DND-41 (cell line): ENCODE results near the gene PARL.

Experiments used
- ATAC-seq: fragments of 200-7000 bp; cut with Tn5 transposase; 3 replicates; pipeline ENCODE4 v1.9.1; 2021; ENCODE audit warnings: low read depth; ENCODE audit not compliant: insufficient read depth
- DNase-seq: peaks from one replicate; pipeline ENCODE4 v3.0.0-alpha.2; 2020
- H2AFZ ChIP-seq: 2 replicates; pipeline ENCODE4 v1.6.0; 2012; ENCODE audit warnings: low read depth, low read length
- H3K27ac ChIP-seq: 2 replicates; pipeline ENCODE4 v1.5.1; 2012; ENCODE audit warnings: low read length, inconsistent platforms
- H3K27me3 ChIP-seq: fragments of 200-600 bp; sonication (generic); 2 replicates; pipeline ENCODE4 v1.6.0; 2012; ENCODE audit warnings: low read length, mild to moderate bottlenecking, inconsistent platforms; ENCODE audit not compliant: insufficient read depth, poor library complexity
- H3K36me3 ChIP-seq: 2 replicates; pipeline ENCODE4 v1.5.1; 2012; ENCODE audit warnings: low read length, inconsistent platforms; ENCODE audit not compliant: insufficient read depth
- H3K4me1 ChIP-seq: 2 replicates; pipeline ENCODE4 v1.5.1; 2012; ENCODE audit warnings: mild to moderate bottlenecking, low read length; ENCODE audit not compliant: insufficient read depth
- H3K4me2 ChIP-seq: 2 replicates; pipeline ENCODE4 v1.6.0; 2012; ENCODE audit warnings: mild to moderate bottlenecking, moderate library complexity, low read length, inconsistent platforms; ENCODE audit not compliant: insufficient read depth
- H3K4me3 ChIP-seq, 2 experiments: fragments of 200-600 bp in 1 of 2; shearing (Covaris generic) in 1 of 2; 2 replicates each; pipeline ENCODE4 v1.5.1; 2012 to 2016; ENCODE audit warnings: inconsistent platforms in 2 of 2, low read length in 2 of 2, mild to moderate bottlenecking in 2 of 2, low read depth in 1 of 2, moderate library complexity in 1 of 2
- H3K79me2 ChIP-seq: 2 replicates; pipeline ENCODE4 v1.6.0; 2012; ENCODE audit warnings: low read length, inconsistent platforms; ENCODE audit not compliant: insufficient read depth
- H3K9ac ChIP-seq: 2 replicates; pipeline ENCODE4 v1.6.0; 2012; ENCODE audit warnings: low read depth, mild to moderate bottlenecking, inconsistent platforms, low read length, moderate library complexity
- H3K9me3 ChIP-seq: 2 replicates; pipeline ENCODE4 v1.5.1; 2012; ENCODE audit warnings: low read length, moderate library complexity, mild to moderate bottlenecking, inconsistent platforms; ENCODE audit not compliant: insufficient read depth, severe bottlenecking
- H4K20me1 ChIP-seq: 2 replicates; pipeline ENCODE4 v1.6.0; 2012; ENCODE audit warnings: low read length; ENCODE audit not compliant: insufficient read depth
- CTCF ChIP-seq: IDR thresholded peaks from 2 replicates; pipeline ENCODE4 v1.5.1; 2012; ENCODE audit warnings: borderline replicate concordance, low read length, moderate library complexity, mild to moderate bottlenecking; ENCODE audit not compliant: poor library complexity, severe bottlenecking; ENCODE audit errors: extremely low read depth
- EZH2 ChIP-seq: IDR thresholded peaks from 3 replicates; pipeline ENCODE4 v1.6.1; 2012; ENCODE audit warnings: borderline replicate concordance, low read depth, mild to moderate bottlenecking, moderate library complexity, low read length, inconsistent platforms; ENCODE audit not compliant: severe bottlenecking

Gene PARL

GRCh38 chr3:183892610-183893214 lies 8.0 kb upstream of the PARL start:
- no peaks in the 10 kb centered on the region for H3K36me3 ChIP-seq
- H3K9me3 ChIP-seq, result no peaks in the 10 kb centered on the region
- no peak overlapping the region for H2AFZ ChIP-seq
- peaks cover 5% of the 10 kb centered on the region for H3K4me1 ChIP-seq
- peaks cover 2% of the 10 kb centered on the region for H3K27me3 ChIP-seq
- ATAC-seq (no peak), DNase-seq (no peak)
- H3K4me3 ChIP-seq, result no peak overlapping the region
- TF ChIP-seq EZH2 (no peak), CTCF (no peak)
- no peak overlapping the region for H3K27ac ChIP-seq
- no peaks in the 10 kb centered on the region for H4K20me1 ChIP-seq
- H3K9ac ChIP-seq, result no peak overlapping the region
- no peak overlapping the region for H3K4me2 ChIP-seq
- no peaks in the 10 kb centered on the region for H3K79me2 ChIP-seq

GRCh38 chr3:183885766-183886165 lies 1.1 kb upstream of the PARL start:
- Histone ChIP-seq H3K4me3 (no peak overlapping the region), H3K9me3 (no peaks in the 10 kb centered on the region), H3K4me1 (peaks cover 27% of the 10 kb centered on the region), H2AFZ (peak overlapping the region; percentile 3; the same call in 1 of the 2 replicates), H3K9ac (no peak overlapping the region), H3K79me2 (peaks cover 38% of the 10 kb centered on the region), H3K27ac (no peak overlapping the region), H4K20me1 (no peaks in the 10 kb centered on the region; the same call in 1 of the 2 replicates), H3K4me2 (no peak overlapping the region), H3K36me3 (no peaks in the 10 kb centered on the region), H3K27me3 (no peaks in the 10 kb centered on the region)
- TF ChIP-seq CTCF, result no peak
- TF ChIP-seq EZH2, result no peak
- ATAC-seq, result no peak
- no peak for DNase-seq

DNA sequence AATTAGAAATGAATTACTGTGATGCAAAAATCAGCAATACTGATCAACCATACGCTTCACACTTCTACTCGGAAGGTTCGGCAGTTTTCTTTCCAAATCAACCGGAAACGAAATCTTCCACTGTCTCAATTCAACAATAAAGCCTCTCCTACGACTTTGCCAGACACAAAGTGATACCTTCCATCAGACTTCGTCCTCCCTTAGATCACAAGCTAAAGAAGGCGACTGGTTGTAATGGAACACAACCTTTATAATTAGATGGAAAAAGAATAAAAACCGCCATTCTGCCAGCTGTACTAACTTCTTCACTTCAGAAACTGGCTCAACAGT lies 618 bp downstream of the PARL start:
- ATAC-seq (no peak), DNase-seq (no peak)
- Histone ChIP-seq H3K4me2 (peak overlapping the region; percentile 77), H2AFZ (peak overlapping the region; percentile 79), H3K27me3 (no peaks in the 10 kb centered on the region), H3K36me3 (no peaks in the 10 kb centered on the region), H3K9me3 (no peaks in the 10 kb centered on the region), H3K27ac (peak overlapping the region; percentile 83), H3K4me3 (peak overlapping the region; percentile 97), H3K4me1 (peaks cover 27% of the 10 kb centered on the region), H4K20me1 (peaks cover under 1% of the 10 kb centered on the region; the same call in 1 of the 2 replicates), H3K9ac (peak overlapping the region; percentile 92), H3K79me2 (peaks cover 52% of the 10 kb centered on the region)
- TF ChIP-seq EZH2 (no peak), CTCF (no peak)
